SW 1271 (cell line): ENCODE data around the gene MT1X.

ENCODE experiments used
- DNase-seq, 2 experiments: peaks; one replicate each; lab custom pipeline; 2025; lab: John Stamatoyannopoulos, UW

Gene MT1X

GRCh38 chr16:56681939-56682702, at the start of gene MT1X:
Gene MT1X (plus strand): TSS chr16:56682470. CDS start chr16:56682541, 71 bp downstream.
- peak; percentile 59 to 84 for DNase-seq

GRCh38 chr16:56632848-56633365, 49.4 kb upstream of the MT1X start:
- no peak for DNase-seq

- no peak for DNase-seq
These were observed 48.7 kb upstream of the MT1X start for GRCh38 chr16:56633535-56633934.

- no peak for DNase-seq
These were observed 47.4 kb upstream of the MT1X start for GRCh38 chr16:56634715-56635440.

GRCh38 chr16:56635441-56635967, 46.8 kb upstream of the MT1X start:
- DNase-seq = no peak

- no peak for DNase-seq
These were observed 45.5 kb upstream of the MT1X start for GRCh38 chr16:56636616-56637413.

GRCh38 chr16:56637814-56638750, 44.2 kb upstream of the MT1X start, which contains the start of gene MT1A:
Gene MT1A (plus strand): TSS chr16:56638666. CDS start chr16:56638739, 73 bp downstream.
- DNase-seq = no peak

GRCh38 chr16:56639045-56639444, 43.2 kb upstream of the MT1X start:
- no peak for DNase-seq

GRCh38 chr16:56640076-56640475, 42.2 kb upstream of the MT1X start:
- DNase-seq = no peak

- no peak for DNase-seq
These were observed 41.1 kb upstream of the MT1X start for GRCh38 chr16:56641166-56641565.

- DNase-seq = no peak
These were observed 39.0 kb upstream of the MT1X start for GRCh38 chr16:56643080-56643778.

- DNase-seq = no peak
These were observed 38.4 kb upstream of the MT1X start for GRCh38 chr16:56643833-56644232.

GRCh38 chr16:56645311-56645710, 37.0 kb upstream of the MT1X start:
- DNase-seq = no peak

GRCh38 chr16:56645838-56646237, 36.4 kb upstream of the MT1X start:
- no peak for DNase-seq

- DNase-seq = no peak
These were observed 34.4 kb upstream of the MT1X start for GRCh38 chr16:56647641-56648431.

GRCh38 chr16:56649271-56649670, 33.0 kb upstream of the MT1X start:
- DNase-seq = no peak

GRCh38 chr16:56649820-56650219, 32.5 kb upstream of the MT1X start:
- DNase-seq = no peak

GRCh38 chr16:56651586-56651985, 30.7 kb upstream of the MT1X start, which contains the start of gene MT1B:
Gene MT1B (plus strand): TSS chr16:56651886. CDS start chr16:56651954, 68 bp downstream.
- DNase-seq = no peak

- no peak for DNase-seq
These were observed 29.7 kb upstream of the MT1X start for GRCh38 chr16:56652600-56652999.
